Heart left ventricle (tissue), 16 donors: Measurements from ENCODE around the gene NSD2. TPM values are rescaled to one million over a fixed set of nuclear protein-coding genes. Genes with fewer than 3 reads are reported as not detected.

Experiments
- ATAC-seq, 4 donors: fragments of 200-7000 bp; cut with Tn5 transposase; one replicate each; pipeline ENCODE4 v1.9.1; 2020 to 2022; ENCODE audit warnings: moderate library complexity in 4 of 4, mild to moderate bottlenecking in 3 of 4, moderate number of reproducible peaks in 1 of 4
- DNase-seq, 5 donors: peaks; one replicate each; pipeline ENCODE4 v3.0.0-alpha.2; 2020
- H3K27ac ChIP-seq, 12 donors: fragments of 200-600 bp; sonication (generic) in 4 of 12; one replicate each; pipeline versions ENCODE4 v1.5.0 to v1.8.0; 2016 to 2022; ENCODE audit warnings: mild to moderate bottlenecking in 2 of 12
- H3K27me3 ChIP-seq, 9 donors: fragments of 200-600 bp; sonication (generic) in 2 of 9; one replicate each; pipeline versions ENCODE4 v1.5.1 to v1.8.0; 2016 to 2022; ENCODE audit warnings: mild to moderate bottlenecking in 3 of 9
- H3K36me3 ChIP-seq, 9 donors: fragments of 200-600 bp; sonication (generic) in 2 of 9; one replicate each; pipeline versions ENCODE4 v1.5.0 to v1.8.0; 2018 to 2022; ENCODE audit warnings: mild to moderate bottlenecking in 2 of 9
- H3K4me1 ChIP-seq, 12 donors: fragments of 200-600 bp; sonication (generic) in 4 of 12; one replicate each; pipeline versions ENCODE4 v1.5.0 to v1.8.0; 2016 to 2022; ENCODE audit warnings: mild to moderate bottlenecking in 3 of 12
- H3K4me3 ChIP-seq, 12 donors: fragments of 200-600 bp; sonication (generic) in 4 of 12; one replicate each; pipeline versions ENCODE4 v1.5.0 to v1.8.0; 2017 to 2022; ENCODE audit warnings: mild to moderate bottlenecking in 9 of 12, moderate library complexity in 4 of 12
- H3K9me3 ChIP-seq, 12 donors: fragments of 200-600 bp; sonication (generic) in 4 of 12; one replicate each; pipeline versions ENCODE4 v1.5.0 to v1.8.0; 2016 to 2022; ENCODE audit warnings: mild to moderate bottlenecking in 1 of 12
- POLR2A ChIP-seq, 2 donors: fragments of 450-650 bp; IDR thresholded peaks; one replicate each; pipeline ENCODE4 v1.6.1; 2017; ENCODE audit warnings: antibody characterized with exemption in 2 of 2, mild to moderate bottlenecking in 2 of 2, moderate library complexity in 2 of 2
- WGBS, 4 donors: extraction: QIAGEN DNeasy Blood & Tissue Kit in 2 of 4; methylation state at CpG; one replicate each; pipeline versions ENCODE4 v1.1.5 to v1.1.7; 2013 to 2018; 5-methylcytosine and 5-hydroxymethylcytosine counted together
- intact Hi-C, 10 donors: fragments of 100-400 bp; cut with DNase I; formaldehyde crosslinking; loops; one replicate each; pipeline versions ENCODE4 v1.11.1 to v1.14.2; 2022
- polyA plus RNA-seq, 2 donors: library from polyadenylated mRNA; stranded (reverse); fragments of 200-250 nt; gene quantifications; one replicate each; pipeline ENCODE4 v1.2.3, GENCODE V29; 2013
- total RNA-seq, 9 donors: library from RNA; depleted of rRNA in 2 of 9; stranded (reverse); fragments of >200 nt in 2 of 9; fragmentation: NEBNext Ultra II Directional in 3 of 9; extraction: Animal tissue kit (Norgen Biotek cat#: 25700) in 3 of 9; gene quantifications; one replicate each; pipeline versions ENCODE4 v1.1.0 to v1.2.4, GENCODE V29; 2016 to 2023
- TF ChIP-seq, protein P1 (sequence below), 12 donors: fragments of 200-600 bp; sonication (generic) in 4 of 12; IDR thresholded peaks; one replicate each; pipeline versions ENCODE4 v1.5.0 to v1.8.0; 2018 to 2022; ENCODE audit warnings: antibody characterized with exemption in 12 of 12, mild to moderate bottlenecking in 5 of 12
- donor health status: ischemic (EF 13 %, LVEDD 7.1; RV severe dilation, severe dysfunction).
- donor health status: healthy with polysubstance abuse.
- donor health status: DM: no; HTN: yes; CAD: no.
- donor health status: DM: no; HTN: no; CAD: no.
- donor health status: ischemic (EF 25% LVEDD 6.9; RV normal size, moderate dysfunction).
- donor health status: ischemic (EF 25% LVEDD 5.7; RV mildly dilated, moderate dysfunction).
- donor health status: healthy.
- donor health status: DM: yes; HTN: yes; CAD: no.
- donor health status: ischemic (EF 35%, LVEDD 5.7; RV mildly dilated, moderate dysfunction).
- donor health status: nonischemic (EF 11% LVEDD 7.7; RV severe dilation, severe dysfunction).
- donor health status: DM: yes; HTN: yes; CAD: no.
- donor health status: PGD.
- donor health status: ischemic (EF 29% LVEDD 5.4; RV normal size, mild dysfunction).
- donor health status: nonischemic (EF 23%, LVEDD 6.1; RV moderate dilation, normal function).

Gene NSD2
- total and polyA plus RNA-seq, 11 donors = 11.4 to 63.3 (median 39.0) TPM

DNA sequence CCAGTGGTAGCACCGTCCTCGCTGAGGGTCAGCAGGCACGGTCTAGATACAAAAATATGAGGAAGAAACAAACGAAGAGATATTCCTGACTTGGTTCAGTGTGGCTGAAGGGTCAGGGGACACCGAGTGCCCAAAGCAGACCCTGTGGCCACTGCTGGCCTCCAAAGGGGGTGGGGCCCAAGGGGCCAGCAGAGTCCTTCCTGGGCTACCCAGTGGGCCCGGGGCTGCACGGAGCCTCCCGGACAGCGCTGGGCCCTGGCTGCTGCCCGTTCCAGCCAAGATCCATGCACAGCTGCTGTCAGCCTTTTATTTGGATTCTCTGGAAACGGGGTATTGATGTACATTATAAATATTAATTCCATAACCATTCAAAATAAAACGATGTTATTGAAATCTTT, 117.1 kb downstream of the NSD2 start:
- H3K9me3 ChIP-seq = no peaks in the 10 kb centered on the region
- peaks cover 0 to 14% (median 7%) of the 10 kb centered on the region in 12 donors for H3K4me1 ChIP-seq
- WGBS, 4 donors = 92 to 95% (median 93%) methylated on average over 12 of the region's 12 CpGs
- H3K27ac ChIP-seq = no peak overlapping the region
- ATAC-seq (no peak), DNase-seq (no peak)
- H3K27me3 ChIP-seq = no peaks in the 10 kb centered on the region
- intact Hi-C loops = no loop called here
- TF ChIP-seq, protein P1, sequence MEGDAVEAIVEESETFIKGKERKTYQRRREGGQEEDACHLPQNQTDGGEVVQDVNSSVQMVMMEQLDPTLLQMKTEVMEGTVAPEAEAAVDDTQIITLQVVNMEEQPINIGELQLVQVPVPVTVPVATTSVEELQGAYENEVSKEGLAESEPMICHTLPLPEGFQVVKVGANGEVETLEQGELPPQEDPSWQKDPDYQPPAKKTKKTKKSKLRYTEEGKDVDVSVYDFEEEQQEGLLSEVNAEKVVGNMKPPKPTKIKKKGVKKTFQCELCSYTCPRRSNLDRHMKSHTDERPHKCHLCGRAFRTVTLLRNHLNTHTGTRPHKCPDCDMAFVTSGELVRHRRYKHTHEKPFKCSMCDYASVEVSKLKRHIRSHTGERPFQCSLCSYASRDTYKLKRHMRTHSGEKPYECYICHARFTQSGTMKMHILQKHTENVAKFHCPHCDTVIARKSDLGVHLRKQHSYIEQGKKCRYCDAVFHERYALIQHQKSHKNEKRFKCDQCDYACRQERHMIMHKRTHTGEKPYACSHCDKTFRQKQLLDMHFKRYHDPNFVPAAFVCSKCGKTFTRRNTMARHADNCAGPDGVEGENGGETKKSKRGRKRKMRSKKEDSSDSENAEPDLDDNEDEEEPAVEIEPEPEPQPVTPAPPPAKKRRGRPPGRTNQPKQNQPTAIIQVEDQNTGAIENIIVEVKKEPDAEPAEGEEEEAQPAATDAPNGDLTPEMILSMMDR (IDR thresholded peaks at IDR 0.05) = no peak
- no peak for TF ChIP-seq POLR2A (IDR thresholded peaks at IDR 0.05)
- H3K36me3 ChIP-seq = peaks cover 3 to 84% (median 80%) of the 10 kb centered on the region in 9 donors
- H3K4me3 ChIP-seq = no peak overlapping the region

DNA sequence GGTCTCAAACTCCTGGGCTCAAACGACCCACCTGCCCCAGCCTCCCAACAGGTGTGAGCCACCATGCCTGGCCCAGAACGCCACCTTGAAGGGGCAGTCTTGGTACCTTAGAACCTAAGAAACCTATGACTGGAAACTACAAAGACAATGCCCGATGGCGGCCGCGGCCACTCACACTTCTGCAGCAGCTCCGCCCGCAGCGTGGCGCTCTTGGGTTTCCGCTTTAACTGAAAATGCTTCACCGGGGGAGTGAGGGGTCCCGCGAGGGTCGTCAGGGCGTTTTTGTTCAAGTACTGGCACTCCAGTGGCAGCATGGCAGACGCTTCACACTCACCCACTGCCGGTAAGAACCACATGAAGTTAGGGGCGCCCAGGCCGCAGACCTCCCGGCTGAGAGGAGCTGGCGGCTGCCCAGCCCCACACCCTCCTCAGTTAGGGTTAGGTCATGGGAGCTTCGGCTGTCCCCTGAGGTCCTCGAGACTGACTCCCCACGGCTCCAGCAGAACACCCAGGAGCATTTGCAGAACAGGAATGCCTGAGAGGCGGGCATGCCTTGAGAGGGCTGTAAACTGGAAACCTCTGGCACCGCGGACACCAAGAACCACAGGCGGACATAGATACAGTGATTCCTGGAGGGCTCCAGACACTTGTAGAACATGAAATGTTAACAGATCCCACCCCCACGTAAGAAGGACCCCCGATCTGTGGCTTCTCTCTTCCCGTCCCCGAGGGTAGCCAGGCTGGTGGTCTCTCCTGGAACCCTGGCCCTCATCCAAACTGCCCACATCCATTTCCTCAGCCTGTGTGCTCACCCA, 118.5 kb downstream of the NSD2 start:
- Histone ChIP-seq H3K36me3 (peaks cover 3 to 70% (median 66%) of the 10 kb centered on the region in 9 donors), H3K4me1 (peaks cover 0 to 2% (median 0%) of the 10 kb centered on the region in 12 donors), H3K27ac (no peak overlapping the region), H3K4me3 (no peak overlapping the region), H3K9me3 (no peaks in the 10 kb centered on the region), H3K27me3 (no peaks in the 10 kb centered on the region)
- WGBS, 4 donors = 91 to 95% (median 94%) methylated on average over 27 to 33 of the region's 33 CpGs
- ATAC-seq (no peak), DNase-seq (no peak)
- TF ChIP-seq, protein P1 (IDR thresholded peaks at IDR 0.05) = no peak
- TF ChIP-seq POLR2A (IDR thresholded peaks at IDR 0.05) = no peak
- intact Hi-C loops = no loop called here

DNA sequence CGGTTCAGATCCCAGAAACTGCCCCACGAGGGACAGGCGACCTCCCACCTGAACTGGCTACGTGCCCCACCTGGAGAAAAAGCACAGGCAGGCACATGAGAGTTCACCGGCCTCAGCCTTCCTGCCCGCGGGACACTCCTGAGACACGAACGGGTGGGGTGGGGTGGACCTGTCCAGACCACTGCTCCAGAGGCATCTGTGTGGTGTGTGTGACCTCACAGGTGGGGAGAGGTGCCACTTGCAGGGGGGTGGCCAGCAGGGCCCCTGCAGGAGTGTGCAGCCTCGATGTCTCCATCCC, 119.1 kb downstream of the NSD2 start:
- intact Hi-C loops = no loop called here
- TF ChIP-seq POLR2A (IDR thresholded peaks at IDR 0.05) = no peak
- TF ChIP-seq, protein P1 (IDR thresholded peaks at IDR 0.05) = no peak
- Histone ChIP-seq H3K27ac (no peak overlapping the region), H3K27me3 (no peaks in the 10 kb centered on the region), H3K4me1 (no peaks in the 10 kb centered on the region), H3K4me3 (no peak overlapping the region), H3K9me3 (peaks cover 0 to under 1% (median 0%) of the 10 kb centered on the region in 12 donors), H3K36me3 (peaks cover 3 to 65% (median 62%) of the 10 kb centered on the region in 9 donors)
- no peak for ATAC-seq
- no peak for DNase-seq
- 86 to 90% (median 88%) methylated on average over 9 to 10 of the region's 10 CpGs for WGBS, 4 donors

DNA sequence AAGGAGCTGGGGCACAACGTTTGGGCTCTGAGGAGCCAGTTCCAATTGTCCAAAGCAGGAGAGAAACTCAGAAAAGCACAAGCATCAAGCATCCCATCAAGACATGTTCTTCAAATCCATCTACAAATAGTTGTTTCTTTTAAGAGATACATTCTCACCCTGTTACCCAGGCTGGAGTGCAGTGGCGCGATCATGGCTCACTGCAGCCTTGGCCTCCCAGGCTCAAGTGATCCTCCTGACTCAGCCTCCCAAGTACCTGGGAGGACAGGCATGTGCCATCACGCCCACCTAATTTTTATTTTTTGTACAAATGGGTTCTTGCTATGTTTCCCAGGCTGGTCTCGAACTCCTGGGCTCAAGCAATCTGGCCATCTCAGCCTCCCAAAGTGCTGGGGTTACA, 119.5 kb downstream of the NSD2 start:
- intact Hi-C loops = no loop called here
- no peaks in the 10 kb centered on the region for H3K4me1 ChIP-seq

More for the DNA sequence above, 119.5 kb downstream of the NSD2 start:
- 80 to 98% (median 95%) methylated on average over 5 of the region's 5 CpGs for WGBS, 4 donors
- Histone ChIP-seq H3K4me3 (no peak overlapping the region), H3K9me3 (peaks cover 0 to 5% (median 0%) of the 10 kb centered on the region in 12 donors), H3K27ac (no peak overlapping the region), H3K27me3 (no peaks in the 10 kb centered on the region), H3K36me3 (peaks cover 3 to 61% (median 59%) of the 10 kb centered on the region in 9 donors)
- TF ChIP-seq, protein P1 (IDR thresholded peaks at IDR 0.05) = no peak
- no peak for TF ChIP-seq POLR2A (IDR thresholded peaks at IDR 0.05)
- no peak for ATAC-seq
- DNase-seq = no peak
